Measurements from ENCODE around the gene MTMR11.

Gene MTMR11

DNA sequence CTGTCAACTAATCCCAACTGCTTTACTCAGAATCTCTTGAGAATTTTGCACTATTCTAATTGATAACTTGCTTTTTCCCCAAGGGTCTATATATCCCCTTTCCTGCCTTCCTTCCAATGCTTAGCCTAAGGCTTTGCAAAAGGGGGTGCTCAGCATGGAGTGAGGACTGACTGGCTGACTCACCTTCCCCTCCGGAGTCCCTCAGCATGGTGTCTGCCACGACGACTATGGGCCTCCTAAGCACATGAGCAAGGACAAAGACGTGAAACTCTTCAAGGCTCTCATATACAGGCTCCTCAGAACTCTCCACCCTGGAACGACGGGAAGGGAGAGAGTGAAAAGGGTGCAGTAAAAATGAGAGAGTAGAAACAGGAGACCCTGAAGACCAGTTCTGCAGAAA is 13.2 kb upstream of the MTMR11 start:
- no peak; the same call in 2 of the 3 replicates for ATAC-seq
- no peak for TF ChIP-seq RARB (CRISPR knock-in tag; IDR thresholded peaks at IDR 0.05)
- TF ChIP-seq ZNF70 (CRISPR knock-in tag; IDR thresholded peaks at IDR 0.05) = no peak
- TF ChIP-seq, protein P1, sequence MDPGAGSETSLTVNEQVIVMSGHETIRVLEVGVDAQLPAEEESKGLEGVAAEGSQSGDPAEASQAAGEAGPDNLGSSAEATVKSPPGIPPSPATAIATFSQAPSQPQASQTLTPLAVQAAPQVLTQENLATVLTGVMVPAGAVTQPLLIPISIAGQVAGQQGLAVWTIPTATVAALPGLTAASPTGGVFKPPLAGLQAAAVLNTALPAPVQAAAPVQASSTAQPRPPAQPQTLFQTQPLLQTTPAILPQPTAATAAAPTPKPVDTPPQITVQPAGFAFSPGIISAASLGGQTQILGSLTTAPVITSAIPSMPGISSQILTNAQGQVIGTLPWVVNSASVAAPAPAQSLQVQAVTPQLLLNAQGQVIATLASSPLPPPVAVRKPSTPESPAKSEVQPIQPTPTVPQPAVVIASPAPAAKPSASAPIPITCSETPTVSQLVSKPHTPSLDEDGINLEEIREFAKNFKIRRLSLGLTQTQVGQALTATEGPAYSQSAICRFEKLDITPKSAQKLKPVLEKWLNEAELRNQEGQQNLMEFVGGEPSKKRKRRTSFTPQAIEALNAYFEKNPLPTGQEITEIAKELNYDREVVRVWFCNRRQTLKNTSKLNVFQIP (CRISPR knock-in tag; IDR thresholded peaks at IDR 0.05; ENCODE audit: borderline replicate concordance, low read depth) = no peak
- TF ChIP-seq GLIS3 (CRISPR knock-in tag; IDR thresholded peaks at IDR 0.05) = no peak
- no peak for TF ChIP-seq ZNF8 (CRISPR knock-in tag; IDR thresholded peaks at IDR 0.05)
- TF ChIP-seq CREB5 (CRISPR knock-in tag; IDR thresholded peaks at IDR 0.05; ENCODE audit: low read depth) = no peak
- no peak for TF ChIP-seq SNAI2 (CRISPR knock-in tag; IDR thresholded peaks at IDR 0.05)
- no peak for TF ChIP-seq ESRRG (CRISPR knock-in tag; IDR thresholded peaks at IDR 0.05)
- TF ChIP-seq PPARA (CRISPR knock-in tag; IDR thresholded peaks at IDR 0.05; ENCODE audit: borderline replicate concordance) = no peak
- TF ChIP-seq, protein P2, sequence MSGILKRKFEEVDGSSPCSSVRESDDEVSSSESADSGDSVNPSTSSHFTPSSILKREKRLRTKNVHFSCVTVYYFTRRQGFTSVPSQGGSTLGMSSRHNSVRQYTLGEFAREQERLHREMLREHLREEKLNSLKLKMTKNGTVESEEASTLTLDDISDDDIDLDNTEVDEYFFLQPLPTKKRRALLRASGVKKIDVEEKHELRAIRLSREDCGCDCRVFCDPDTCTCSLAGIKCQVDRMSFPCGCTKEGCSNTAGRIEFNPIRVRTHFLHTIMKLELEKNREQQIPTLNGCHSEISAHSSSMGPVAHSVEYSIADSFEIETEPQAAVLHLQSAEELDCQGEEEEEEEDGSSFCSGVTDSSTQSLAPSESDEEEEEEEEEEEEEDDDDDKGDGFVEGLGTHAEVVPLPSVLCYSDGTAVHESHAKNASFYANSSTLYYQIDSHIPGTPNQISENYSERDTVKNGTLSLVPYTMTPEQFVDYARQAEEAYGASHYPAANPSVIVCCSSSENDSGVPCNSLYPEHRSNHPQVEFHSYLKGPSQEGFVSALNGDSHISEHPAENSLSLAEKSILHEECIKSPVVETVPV (CRISPR knock-in tag; IDR thresholded peaks at IDR 0.05) = no peak
- TF ChIP-seq BACH2 (CRISPR knock-in tag; IDR thresholded peaks at IDR 0.05; ENCODE audit: borderline replicate concordance) = no peak
- TF ChIP-seq ZFP30 (CRISPR knock-in tag; IDR thresholded peaks at IDR 0.05) = no peak

GRCh38 chr1:149945206-149945605 is 8.5 kb upstream of the MTMR11 start:
- ATAC-seq = no peak
- TF ChIP-seq BACH2 (CRISPR knock-in tag; IDR thresholded peaks at IDR 0.05; ENCODE audit: borderline replicate concordance) = no peak
- no peak for TF ChIP-seq ZNF8 (CRISPR knock-in tag; IDR thresholded peaks at IDR 0.05)
- no peak for TF ChIP-seq SNAI2 (CRISPR knock-in tag; IDR thresholded peaks at IDR 0.05)
- no peak for TF ChIP-seq GLIS3 (CRISPR knock-in tag; IDR thresholded peaks at IDR 0.05)
- no peak for TF ChIP-seq OSR1 (CRISPR knock-in tag; IDR thresholded peaks at IDR 0.05)
- no peak for TF ChIP-seq ZNF70 (CRISPR knock-in tag; IDR thresholded peaks at IDR 0.05)
- no peak for TF ChIP-seq ISL1 (CRISPR knock-in tag; IDR thresholded peaks at IDR 0.05)
- no peak for TF ChIP-seq ZC3H10 (CRISPR knock-in tag; IDR thresholded peaks at IDR 0.05)
- TF ChIP-seq TCF4 (CRISPR knock-in tag; IDR thresholded peaks at IDR 0.05; ENCODE audit: borderline replicate concordance) = no peak
- no peak for TF ChIP-seq ZFP30 (CRISPR knock-in tag; IDR thresholded peaks at IDR 0.05)
- TF ChIP-seq ZFP3 (CRISPR knock-in tag; IDR thresholded peaks at IDR 0.05) = no peak
- TF ChIP-seq, protein P2 (CRISPR knock-in tag; IDR thresholded peaks at IDR 0.05) = no peak
- TF ChIP-seq, protein P1 (CRISPR knock-in tag; IDR thresholded peaks at IDR 0.05; ENCODE audit: borderline replicate concordance, low read depth) = no peak
- no peak for TF ChIP-seq ESRRG (CRISPR knock-in tag; IDR thresholded peaks at IDR 0.05)

- TF ChIP-seq, protein P3, sequence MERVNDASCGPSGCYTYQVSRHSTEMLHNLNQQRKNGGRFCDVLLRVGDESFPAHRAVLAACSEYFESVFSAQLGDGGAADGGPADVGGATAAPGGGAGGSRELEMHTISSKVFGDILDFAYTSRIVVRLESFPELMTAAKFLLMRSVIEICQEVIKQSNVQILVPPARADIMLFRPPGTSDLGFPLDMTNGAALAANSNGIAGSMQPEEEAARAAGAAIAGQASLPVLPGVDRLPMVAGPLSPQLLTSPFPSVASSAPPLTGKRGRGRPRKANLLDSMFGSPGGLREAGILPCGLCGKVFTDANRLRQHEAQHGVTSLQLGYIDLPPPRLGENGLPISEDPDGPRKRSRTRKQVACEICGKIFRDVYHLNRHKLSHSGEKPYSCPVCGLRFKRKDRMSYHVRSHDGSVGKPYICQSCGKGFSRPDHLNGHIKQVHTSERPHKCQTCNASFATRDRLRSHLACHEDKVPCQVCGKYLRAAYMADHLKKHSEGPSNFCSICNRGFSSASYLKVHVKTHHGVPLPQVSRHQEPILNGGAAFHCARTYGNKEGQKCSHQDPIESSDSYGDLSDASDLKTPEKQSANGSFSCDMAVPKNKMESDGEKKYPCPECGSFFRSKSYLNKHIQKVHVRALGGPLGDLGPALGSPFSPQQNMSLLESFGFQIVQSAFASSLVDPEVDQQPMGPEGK (CRISPR knock-in tag; IDR thresholded peaks at IDR 0.05; ENCODE audit: borderline replicate concordance) = no peak
- TF ChIP-seq, protein P4, sequence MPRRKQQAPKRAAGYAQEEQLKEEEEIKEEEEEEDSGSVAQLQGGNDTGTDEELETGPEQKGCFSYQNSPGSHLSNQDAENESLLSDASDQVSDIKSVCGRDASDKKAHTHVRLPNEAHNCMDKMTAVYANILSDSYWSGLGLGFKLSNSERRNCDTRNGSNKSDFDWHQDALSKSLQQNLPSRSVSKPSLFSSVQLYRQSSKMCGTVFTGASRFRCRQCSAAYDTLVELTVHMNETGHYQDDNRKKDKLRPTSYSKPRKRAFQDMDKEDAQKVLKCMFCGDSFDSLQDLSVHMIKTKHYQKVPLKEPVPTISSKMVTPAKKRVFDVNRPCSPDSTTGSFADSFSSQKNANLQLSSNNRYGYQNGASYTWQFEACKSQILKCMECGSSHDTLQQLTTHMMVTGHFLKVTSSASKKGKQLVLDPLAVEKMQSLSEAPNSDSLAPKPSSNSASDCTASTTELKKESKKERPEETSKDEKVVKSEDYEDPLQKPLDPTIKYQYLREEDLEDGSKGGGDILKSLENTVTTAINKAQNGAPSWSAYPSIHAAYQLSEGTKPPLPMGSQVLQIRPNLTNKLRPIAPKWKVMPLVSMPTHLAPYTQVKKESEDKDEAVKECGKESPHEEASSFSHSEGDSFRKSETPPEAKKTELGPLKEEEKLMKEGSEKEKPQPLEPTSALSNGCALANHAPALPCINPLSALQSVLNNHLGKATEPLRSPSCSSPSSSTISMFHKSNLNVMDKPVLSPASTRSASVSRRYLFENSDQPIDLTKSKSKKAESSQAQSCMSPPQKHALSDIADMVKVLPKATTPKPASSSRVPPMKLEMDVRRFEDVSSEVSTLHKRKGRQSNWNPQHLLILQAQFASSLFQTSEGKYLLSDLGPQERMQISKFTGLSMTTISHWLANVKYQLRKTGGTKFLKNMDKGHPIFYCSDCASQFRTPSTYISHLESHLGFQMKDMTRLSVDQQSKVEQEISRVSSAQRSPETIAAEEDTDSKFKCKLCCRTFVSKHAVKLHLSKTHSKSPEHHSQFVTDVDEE (CRISPR knock-in tag; IDR thresholded peaks at IDR 0.05) = no peak
- no peak for TF ChIP-seq ISL1 (CRISPR knock-in tag; IDR thresholded peaks at IDR 0.05)
- TF ChIP-seq BACH2 (CRISPR knock-in tag; IDR thresholded peaks at IDR 0.05; ENCODE audit: borderline replicate concordance) = no peak
- TF ChIP-seq ESRRG (CRISPR knock-in tag; IDR thresholded peaks at IDR 0.05) = no peak
- no peak for TF ChIP-seq RARB (CRISPR knock-in tag; IDR thresholded peaks at IDR 0.05)
- TF ChIP-seq CSDC2 (CRISPR knock-in tag; IDR thresholded peaks at IDR 0.05) = no peak
- TF ChIP-seq ZFP3 (CRISPR knock-in tag; IDR thresholded peaks at IDR 0.05) = no peak
- TF ChIP-seq, protein P1 (CRISPR knock-in tag; IDR thresholded peaks at IDR 0.05; ENCODE audit: borderline replicate concordance, low read depth) = no peak
- no peak for TF ChIP-seq ZNF8 (CRISPR knock-in tag; IDR thresholded peaks at IDR 0.05)
- TF ChIP-seq SNAI2 (CRISPR knock-in tag; IDR thresholded peaks at IDR 0.05) = no peak
- no peak for TF ChIP-seq ZC3H10 (CRISPR knock-in tag; IDR thresholded peaks at IDR 0.05)
- ATAC-seq = no peak
Observed at GRCh38 chr1:149942885-149943284, 6.2 kb upstream of the MTMR11 start.
